IMR-90 (cell line): ENCODE data around the gene MAB21L4.

Experiments
- CTCF ChIP-seq: conservative IDR thresholded peaks from 2 replicates; pipeline ENCODE4 v1.5.1; 2012; ENCODE audit warnings: mild to moderate bottlenecking, low read depth, low read length, improper control_type of control experiment
- FOS ChIP-seq: fragments of 150-350 bp; IDR thresholded peaks from 2 replicates; pipeline ENCODE4 v1.6.1; 2016; ENCODE audit warnings: low read depth, low read length
- MAFK ChIP-seq: IDR thresholded peaks from 2 replicates; pipeline ENCODE4 v1.6.1; 2012; ENCODE audit warnings: low read depth, low read length, improper control_type of control experiment
- MAZ ChIP-seq: IDR thresholded peaks from 2 replicates; pipeline ENCODE4 v1.6.1; 2012; ENCODE audit warnings: low read depth, mild to moderate bottlenecking, low read length, improper control_type of control experiment, moderate library complexity, borderline replicate concordance
- POLR2A ChIP-seq: IDR thresholded peaks from 2 replicates; pipeline ENCODE4 v1.6.1; 2012; ENCODE audit warnings: mild to moderate bottlenecking, low read depth, low read length
- RAD21 ChIP-seq: IDR thresholded peaks from 2 replicates; pipeline ENCODE4 v1.6.1; 2012; ENCODE audit warnings: low read length, improper control_type of control experiment
- RCOR1 ChIP-seq: IDR thresholded peaks from 2 replicates; pipeline ENCODE4 v1.6.1; 2012; ENCODE audit warnings: mild to moderate bottlenecking, low read length, improper control_type of control experiment; ENCODE audit not compliant: insufficient replicate concordance

GRCh38 chr2:240894836-240895558, 959 bp downstream of the MAB21L4 start:
- TF ChIP-seq CTCF (no peak), RCOR1 (no peak), RAD21 (no peak), MAFK (no peak), MAZ (no peak), POLR2A (no peak), FOS (no peak)
